ENCODE data around the gene PCDHGA2. TPM values are rescaled to one million over a fixed set of nuclear protein-coding genes. Genes with fewer than 3 reads are reported as not detected.
A peak's percentile ranks its signal among the peaks of the same experiment; 100 is the strongest.
"Not testable (repeated sequence)": the region's sequence is repeated elsewhere in the genome, so short reads cannot be mapped to it uniquely, and the experiment has no call there.

Gene PCDHGA2
- total RNA-seq, 1 donor from 2014 or later, result 0.11 TPM

GRCh38 chr5:141373673-141374317, 35.2 kb downstream of the PCDHGA2 start, which contains the start of gene PCDHGA6:
PCDHGA6 (plus strand) TSS chr5:141373891; CDS start chr5:141374084, 193 bp downstream.
- peaks cover 44% of the 10 kb centered on the region for H3K9me3 Mint-ChIP-seq
- intact Hi-C loops (cut with micrococcal nuclease), result no loop called here

DNA sequence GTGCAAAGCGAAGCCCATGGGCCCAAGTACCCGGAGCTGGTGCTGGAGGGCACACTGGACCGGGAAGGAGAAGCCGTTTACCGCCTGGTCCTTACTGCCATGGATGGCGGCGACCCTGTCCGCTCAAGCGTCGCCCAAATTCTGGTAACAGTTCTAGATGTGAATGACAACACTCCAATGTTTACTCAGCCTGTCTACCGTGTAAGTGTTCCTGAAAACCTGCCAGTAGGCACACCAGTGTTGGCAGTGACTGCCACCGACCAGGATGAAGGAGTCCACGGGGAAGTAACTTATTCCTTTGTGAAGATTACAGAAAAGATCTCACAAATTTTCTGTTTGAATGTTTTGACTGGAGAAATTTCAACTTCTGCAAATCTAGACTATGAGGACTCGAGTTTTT, 36.1 kb downstream of the PCDHGA2 start:
- peaks cover 46% of the 10 kb centered on the region for H3K9me3 Mint-ChIP-seq
- no peak for DNase-seq (ENCODE audit: low spot score)
- H3K36me3 Mint-ChIP-seq (ENCODE audit: low read depth), result peaks cover 5% of the 10 kb centered on the region
- no peak overlapping the region for H3K4me3 Mint-ChIP-seq (ENCODE audit: low read depth)
- no peaks in the 10 kb centered on the region for H3K4me1 Mint-ChIP-seq (ENCODE audit: low read depth)
- H3K27ac Mint-ChIP-seq, result no peak overlapping the region
- H3K27me3 Mint-ChIP-seq (ENCODE audit: low read depth), result peaks cover 11% of the 10 kb centered on the region
- intact Hi-C loops (cut with micrococcal nuclease), result no loop called here

More at GRCh38 chr5:141373673-141374317, 35.2 kb downstream of the PCDHGA2 start, which contains the start of gene PCDHGA6:
- Mint-ChIP-seq H3K27ac (no peak within 1 kb of the TSS), H3K27me3 (ENCODE audit: low read depth) (peaks cover 15% of the 10 kb centered on the region), H3K4me3 (ENCODE audit: low read depth) (peak within 1 kb of the TSS; percentile 13), H3K4me1 (ENCODE audit: low read depth) (peaks cover 1% of the 10 kb centered on the region), H3K36me3 (ENCODE audit: low read depth) (peaks cover 5% of the 10 kb centered on the region)
- no peak for DNase-seq (ENCODE audit: low spot score)

GRCh38 chr5:141375444-141376155, 37.0 kb downstream of the PCDHGA2 start:
- H3K27me3 Mint-ChIP-seq (ENCODE audit: low read depth); H3K27ac Mint-ChIP-seq; H3K4me1 Mint-ChIP-seq (ENCODE audit: low read depth); DNase-seq (ENCODE audit: low spot score); H3K36me3 Mint-ChIP-seq (ENCODE audit: low read depth); intact Hi-C loops (cut with micrococcal nuclease); H3K4me3 Mint-ChIP-seq (ENCODE audit: low read depth): not testable (repeated sequence)
- peaks cover 46% of the 10 kb centered on the region for H3K9me3 Mint-ChIP-seq

- no peaks in the 10 kb centered on the region for H3K4me1 Mint-ChIP-seq (ENCODE audit: low read depth)
- intact Hi-C loops (cut with micrococcal nuclease), result no loop called here
- peak within 1 kb of the TSS; percentile 75 for H3K4me3 Mint-ChIP-seq (ENCODE audit: low read depth)
- H3K9me3 Mint-ChIP-seq, result peaks cover 38% of the 10 kb centered on the region
- no peak within 1 kb of the TSS for H3K27ac Mint-ChIP-seq
- DNase-seq (ENCODE audit: low spot score), result no peak
- peaks cover 11% of the 10 kb centered on the region for H3K27me3 Mint-ChIP-seq (ENCODE audit: low read depth)
- H3K36me3 Mint-ChIP-seq (ENCODE audit: low read depth), result no peaks in the 10 kb centered on the region
These were observed 44.1 kb downstream of the PCDHGA2 start, which contains the start of gene PCDHGA7 for GRCh38 chr5:141382469-141383294. PCDHGA7 (plus strand) TSS chr5:141382742; CDS start chr5:141382900, 158 bp downstream.

DNA sequence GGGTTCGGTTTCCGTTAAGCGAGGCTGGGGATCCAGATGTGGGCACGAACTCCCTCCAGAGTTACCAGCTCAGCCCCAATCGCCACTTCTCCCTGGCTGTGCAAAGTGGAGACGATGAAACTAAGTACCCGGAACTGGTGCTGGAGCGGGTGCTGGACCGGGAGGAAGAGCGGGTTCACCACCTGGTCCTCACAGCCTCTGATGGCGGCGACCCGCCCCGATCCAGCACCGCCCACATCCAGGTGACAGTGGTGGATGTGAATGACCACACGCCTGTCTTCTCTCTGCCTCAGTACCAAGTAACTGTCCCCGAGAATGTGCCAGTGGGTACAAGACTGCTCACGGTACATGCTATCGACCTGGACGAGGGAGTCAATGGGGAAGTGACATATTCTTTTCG, 44.8 kb downstream of the PCDHGA2 start:
- Mint-ChIP-seq H3K36me3 (ENCODE audit: low read depth) (no peaks in the 10 kb centered on the region), H3K27me3 (ENCODE audit: low read depth) (peaks cover 13% of the 10 kb centered on the region), H3K4me1 (ENCODE audit: low read depth) (no peaks in the 10 kb centered on the region), H3K9me3 (peaks cover 41% of the 10 kb centered on the region), H3K27ac (no peak overlapping the region), H3K4me3 (ENCODE audit: low read depth) (peak overlapping the region; percentile 75)
- no peak for DNase-seq (ENCODE audit: low spot score)
- intact Hi-C loops (cut with micrococcal nuclease), result no loop called here

GRCh38 chr5:141384471-141385267, 46.1 kb downstream of the PCDHGA2 start:
- H3K36me3 Mint-ChIP-seq (ENCODE audit: low read depth), result no peaks in the 10 kb centered on the region
- peaks cover 46% of the 10 kb centered on the region for H3K9me3 Mint-ChIP-seq
- no peak overlapping the region for H3K4me3 Mint-ChIP-seq (ENCODE audit: low read depth)
- intact Hi-C loops (cut with micrococcal nuclease), result no loop called here
- no peak overlapping the region for H3K27ac Mint-ChIP-seq
- H3K27me3 Mint-ChIP-seq (ENCODE audit: low read depth), result peaks cover 16% of the 10 kb centered on the region
- DNase-seq (ENCODE audit: low spot score), result no peak
- no peaks in the 10 kb centered on the region for H3K4me1 Mint-ChIP-seq (ENCODE audit: low read depth)

GRCh38 chr5:141387557-141388311, 49.2 kb downstream of the PCDHGA2 start, which contains the start of gene PCDHGB4:
PCDHGB4 (plus strand) TSS chr5:141387698; CDS start chr5:141387885, 187 bp downstream.
- H3K4me1 Mint-ChIP-seq (ENCODE audit: low read depth); intact Hi-C loops (cut with micrococcal nuclease); H3K36me3 Mint-ChIP-seq (ENCODE audit: low read depth); H3K27ac Mint-ChIP-seq; DNase-seq (ENCODE audit: low spot score): not testable (repeated sequence)
- Mint-ChIP-seq H3K27me3 (ENCODE audit: low read depth) (peaks cover 20% of the 10 kb centered on the region), H3K9me3 (peaks cover 55% of the 10 kb centered on the region), H3K4me3 (ENCODE audit: low read depth) (peak within 1 kb of the TSS; percentile 37)

GRCh38 chr5:141388661-141389060, 50.1 kb downstream of the PCDHGA2 start:
- peaks cover 16% of the 10 kb centered on the region for H3K27me3 Mint-ChIP-seq (ENCODE audit: low read depth)
- H3K4me3 Mint-ChIP-seq (ENCODE audit: low read depth), result no peak overlapping the region
- H3K9me3 Mint-ChIP-seq, result peaks cover 53% of the 10 kb centered on the region
- intact Hi-C loops (cut with micrococcal nuclease), result no loop called here
- no peak for DNase-seq (ENCODE audit: low spot score)
- no peaks in the 10 kb centered on the region for H3K4me1 Mint-ChIP-seq (ENCODE audit: low read depth)
- no peak overlapping the region for H3K27ac Mint-ChIP-seq
- peaks cover 3% of the 10 kb centered on the region for H3K36me3 Mint-ChIP-seq (ENCODE audit: low read depth)

GRCh38 chr5:141389153-141390042, 50.8 kb downstream of the PCDHGA2 start:
- H3K27ac Mint-ChIP-seq, result no peak overlapping the region
- no peaks in the 10 kb centered on the region for H3K4me1 Mint-ChIP-seq (ENCODE audit: low read depth)
- DNase-seq (ENCODE audit: low spot score), result no peak
- peaks cover 3% of the 10 kb centered on the region for H3K36me3 Mint-ChIP-seq (ENCODE audit: low read depth)
- intact Hi-C loops (cut with micrococcal nuclease), result no loop called here
- H3K4me3 Mint-ChIP-seq (ENCODE audit: low read depth), result no peak overlapping the region
- peaks cover 56% of the 10 kb centered on the region for H3K9me3 Mint-ChIP-seq
- peaks cover 15% of the 10 kb centered on the region for H3K27me3 Mint-ChIP-seq (ENCODE audit: low read depth)

DNA sequence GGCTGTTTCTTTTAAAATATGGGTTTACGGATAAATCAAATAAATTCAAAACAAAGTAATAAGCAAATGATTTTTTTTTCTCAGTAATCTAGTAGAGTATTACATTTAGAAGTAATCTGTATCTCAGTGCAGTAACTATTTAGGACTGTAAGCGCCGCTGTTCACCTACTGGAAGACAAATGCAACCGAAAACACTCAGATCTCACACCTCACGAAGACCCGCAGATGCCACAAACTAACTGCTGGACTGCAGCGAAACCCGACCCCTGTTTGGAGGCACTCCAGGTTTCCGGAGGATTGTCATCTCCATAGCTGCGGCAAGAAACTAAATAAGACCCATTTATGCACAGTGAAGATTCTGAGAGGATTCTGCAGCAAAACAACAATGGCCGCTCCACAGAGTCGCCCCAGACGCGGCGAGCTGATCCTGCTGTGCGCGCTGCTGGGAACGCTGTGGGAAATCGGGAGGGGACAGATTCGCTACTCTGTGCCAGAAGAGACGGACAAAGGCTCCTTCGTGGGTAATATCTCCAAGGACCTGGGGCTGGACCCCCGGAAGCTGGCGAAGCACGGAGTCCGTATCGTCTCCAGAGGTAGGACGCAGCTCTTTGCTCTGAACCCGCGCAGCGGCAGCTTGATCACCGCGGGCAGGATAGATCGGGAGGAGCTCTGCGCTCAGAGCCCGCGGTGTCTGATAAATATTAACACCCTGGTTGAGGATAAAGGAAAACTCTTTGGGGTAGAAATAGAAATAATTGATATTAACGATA, 54.1 kb downstream of the PCDHGA2 start, which contains the start of gene PCDHGA8:
Gene PCDHGA8 (plus strand): TSS at position 205 of the 770 bp plus-strand sequence. CDS start 181 bp downstream, at position 386.
- Mint-ChIP-seq H3K9me3 (peaks cover 42% of the 10 kb centered on the region), H3K27me3 (ENCODE audit: low read depth) (peaks cover 15% of the 10 kb centered on the region), H3K4me1 (ENCODE audit: low read depth) (no peaks in the 10 kb centered on the region), H3K36me3 (ENCODE audit: low read depth) (peaks cover 3% of the 10 kb centered on the region), H3K27ac (no peak within 1 kb of the TSS), H3K4me3 (ENCODE audit: low read depth) (no peak within 1 kb of the TSS)
- no peak for DNase-seq (ENCODE audit: low spot score)
- intact Hi-C loops (cut with micrococcal nuclease), result no loop called here

Measured in activated T-helper 2 cell treated with anti-CD3 and anti-CD28 coated beads, Interferon-gamma antibody, Interleukin-2, Interleukin-4, amounts not matched to agents 10 μg/mL and 5 μg/mL and 100 μg/mL, durations not matched to agents 14 hours and 24 hours and 36 hours (primary cell).